MG63 (cell line): ENCODE data around the gene ESRRG. TPM values are rescaled to one million over a fixed set of nuclear protein-coding genes. Genes with fewer than 3 reads are reported as not detected.
"Not testable (repeated sequence)": the region's sequence is repeated elsewhere in the genome, so short reads cannot be mapped to it uniquely, and the experiment has no call there.

Source experiments
- DNase-seq: peaks from one replicate; pipeline ENCODE4 v3.0.0-alpha.2; 2020
- H3K27me3 ChIP-seq: fragments of 250-450 bp; sonication (Bioruptor Pico); 2 replicates; pipeline ENCODE4 v1.5.1; 2020; ENCODE audit warnings: mild to moderate bottlenecking, moderate library complexity
- H3K36me3 ChIP-seq: fragments of 250-450 bp; sonication (Bioruptor Pico); 2 replicates; pipeline ENCODE4 v1.5.1; 2020; ENCODE audit warnings: mild to moderate bottlenecking, moderate library complexity
- H3K4me3 ChIP-seq: fragments of 250-450 bp; sonication (Bioruptor Pico); 2 replicates; pipeline ENCODE4 v1.5.1; 2020; ENCODE audit warnings: mild to moderate bottlenecking, moderate library complexity
- H3K9me3 ChIP-seq: fragments of 250-450 bp; sonication (Bioruptor Pico); 2 replicates; pipeline ENCODE4 v1.5.1; 2020; ENCODE audit warnings: mild to moderate bottlenecking, moderate library complexity
- total RNA-seq: library from RNA; depleted of rRNA; stranded (reverse); fragments of >200 nt; shearing (Covaris generic); gene quantifications from 2 replicates; pipeline ENCODE4 v1.2.3, GENCODE V29; 2014; ENCODE audit warnings: low replicate concordance

The ESRRG gene
- total RNA-seq, 1 experiment from 2014 or later: 0.26 TPM

- no peak for DNase-seq
- Histone ChIP-seq H3K9me3 (no peaks in the 10 kb centered on the region), H3K4me3 (0 out of 2 replicates have a peak overlapping the region, but pooled peaks have one; percentile 44)
Observed at GRCh38 chr1:216721062-216721461, 2.2 kb downstream of the ESRRG start.

GRCh38 chr1:216711712-216712111 is 11.5 kb downstream of the ESRRG start:
- Histone ChIP-seq H3K4me3 (no peak overlapping the region), H3K36me3 (no peaks in the 10 kb centered on the region), H3K9me3 (no peaks in the 10 kb centered on the region), H3K27me3 (peaks cover 5% of the 10 kb centered on the region; the same call in 1 of the 2 replicates)
- no peak for DNase-seq

More at GRCh38 chr1:216721062-216721461, 2.2 kb downstream of the ESRRG start:
- no peaks in the 10 kb centered on the region for H3K27me3 ChIP-seq
- no peaks in the 10 kb centered on the region for H3K36me3 ChIP-seq

GRCh38 chr1:216710598-216711333 is 12.5 kb downstream of the ESRRG start:
- DNase-seq: no peak
- Histone ChIP-seq H3K36me3 (no peaks in the 10 kb centered on the region), H3K4me3 (no peak overlapping the region), H3K9me3 (no peaks in the 10 kb centered on the region), H3K27me3 (peaks cover 5% of the 10 kb centered on the region; the same call in 1 of the 2 replicates)

- H3K9me3 ChIP-seq: no peaks in the 10 kb centered on the region
- H3K36me3 ChIP-seq: no peaks in the 10 kb centered on the region
- H3K4me3 ChIP-seq: no peak overlapping the region
- peaks cover 5% of the 10 kb centered on the region; the same call in 1 of the 2 replicates for H3K27me3 ChIP-seq
- DNase-seq: no peak
Observed at GRCh38 chr1:216710055-216710454, 13.2 kb downstream of the ESRRG start.

GRCh38 chr1:216705676-216706075 is 17.6 kb downstream of the ESRRG start:
- Histone ChIP-seq H3K27me3 (no peaks in the 10 kb centered on the region), H3K9me3 (no peaks in the 10 kb centered on the region), H3K4me3 (no peak overlapping the region), H3K36me3 (no peaks in the 10 kb centered on the region)
- DNase-seq: no peak

GRCh38 chr1:216704065-216704464 is 19.2 kb downstream of the ESRRG start:
- not testable (repeated sequence) for H3K9me3 ChIP-seq, H3K4me3 ChIP-seq, H3K36me3 ChIP-seq, H3K27me3 ChIP-seq, DNase-seq

- H3K4me3 ChIP-seq: no peak overlapping the region
- DNase-seq: no peak
- H3K9me3 ChIP-seq: no peaks in the 10 kb centered on the region
- H3K27me3 ChIP-seq: no peaks in the 10 kb centered on the region
- no peaks in the 10 kb centered on the region for H3K36me3 ChIP-seq
Observed at GRCh38 chr1:216702170-216702569, 21.1 kb downstream of the ESRRG start.

- H3K4me3 ChIP-seq: no peak overlapping the region
- DNase-seq: no peak
- H3K9me3 ChIP-seq: no peaks in the 10 kb centered on the region
- no peaks in the 10 kb centered on the region for H3K27me3 ChIP-seq
- no peaks in the 10 kb centered on the region for H3K36me3 ChIP-seq
Observed at GRCh38 chr1:216700779-216701178, 22.4 kb downstream of the ESRRG start.

- Histone ChIP-seq H3K9me3 (no peaks in the 10 kb centered on the region), H3K27me3 (no peaks in the 10 kb centered on the region), H3K4me3 (no peak overlapping the region), H3K36me3 (no peaks in the 10 kb centered on the region)
- no peak for DNase-seq
Observed at GRCh38 chr1:216691710-216692109, 31.5 kb downstream of the ESRRG start.

GRCh38 chr1:216690603-216691002 is 32.6 kb downstream of the ESRRG start:
- no peaks in the 10 kb centered on the region for H3K36me3 ChIP-seq
- no peak for DNase-seq
- no peak overlapping the region for H3K4me3 ChIP-seq
- no peaks in the 10 kb centered on the region for H3K27me3 ChIP-seq
- no peaks in the 10 kb centered on the region for H3K9me3 ChIP-seq

GRCh38 chr1:216688127-216688657 is 35.0 kb downstream of the ESRRG start:
- no peak overlapping the region for H3K4me3 ChIP-seq
- H3K9me3 ChIP-seq: no peaks in the 10 kb centered on the region
- H3K27me3 ChIP-seq: no peaks in the 10 kb centered on the region

GRCh38 chr1:216686860-216687766 is 36.1 kb downstream of the ESRRG start:
- H3K27me3 ChIP-seq: no peaks in the 10 kb centered on the region
- DNase-seq: peak; percentile 36
- H3K36me3 ChIP-seq: no peaks in the 10 kb centered on the region
- H3K9me3 ChIP-seq: no peaks in the 10 kb centered on the region
- H3K4me3 ChIP-seq: peak overlapping the region; percentile 6; the same call in 1 of the 2 replicates

More at GRCh38 chr1:216688127-216688657, 35.0 kb downstream of the ESRRG start:
- DNase-seq: no peak
- no peaks in the 10 kb centered on the region for H3K36me3 ChIP-seq

- H3K4me3 ChIP-seq: no peak overlapping the region
- DNase-seq: no peak
- H3K9me3 ChIP-seq: no peaks in the 10 kb centered on the region
- H3K36me3 ChIP-seq: no peaks in the 10 kb centered on the region
- H3K27me3 ChIP-seq: no peaks in the 10 kb centered on the region
Observed at GRCh38 chr1:216682752-216683151, 40.5 kb downstream of the ESRRG start.

GRCh38 chr1:216679108-216679507 is 44.1 kb downstream of the ESRRG start:
- H3K27me3 ChIP-seq: no peaks in the 10 kb centered on the region
- H3K4me3 ChIP-seq: no peak overlapping the region
- DNase-seq: no peak
- H3K9me3 ChIP-seq: no peaks in the 10 kb centered on the region
- no peaks in the 10 kb centered on the region for H3K36me3 ChIP-seq

GRCh38 chr1:216670118-216670883 is 52.9 kb downstream of the ESRRG start:
- Histone ChIP-seq H3K36me3 (no peaks in the 10 kb centered on the region), H3K9me3 (no peaks in the 10 kb centered on the region), H3K27me3 (no peaks in the 10 kb centered on the region), H3K4me3 (no peak overlapping the region)
- peak; percentile 50 for DNase-seq

GRCh38 chr1:216666441-216666840 is 56.8 kb downstream of the ESRRG start:
- Histone ChIP-seq H3K27me3 (no peaks in the 10 kb centered on the region), H3K4me3 (no peak overlapping the region), H3K36me3 (no peaks in the 10 kb centered on the region), H3K9me3 (no peaks in the 10 kb centered on the region)
- DNase-seq: no peak
